Stimulated activated CD4-positive, alpha-beta T cell treated with anti-CD3 and anti-CD28 coated beads, TNF-alpha, amount 100 ng/mL, for 48 hours (primary cell): ENCODE measurements around the gene RNF217.
"Not testable (repeated sequence)": the region's sequence is repeated elsewhere in the genome, so short reads cannot be mapped to it uniquely, and the experiment has no call there.

Source experiments
- DNase-seq, 3 donors: peaks; one replicate each; pipeline ENCODE4 v3.0.0-alpha.2; 2020; ENCODE audit warnings: low read depth in 3 of 3

Gene RNF217

GRCh38 chr6:124961777-124962638, at the start of gene RNF217:
Gene RNF217 (plus strand): TSS chr6:124962437. CDS start chr6:124962545, 108 bp downstream.
- DNase-seq = no peak

DNA sequence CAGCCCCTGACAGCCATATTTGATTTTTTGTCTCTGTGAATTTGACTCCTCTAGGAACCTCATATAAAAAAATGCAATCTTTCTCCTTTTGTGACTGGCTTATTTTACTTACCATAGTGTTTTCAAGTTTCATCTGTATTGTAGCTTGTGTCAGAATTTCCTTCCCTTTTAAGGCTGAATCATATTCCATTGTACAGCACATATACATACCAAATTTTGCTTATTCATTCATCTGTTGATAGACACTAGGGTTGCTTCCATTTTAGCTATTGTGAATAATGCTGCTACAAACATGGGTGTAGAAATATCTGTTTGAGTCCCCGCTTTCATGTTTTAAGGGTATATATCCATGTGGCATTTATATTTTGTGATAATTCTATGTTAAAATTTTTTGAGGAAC, 49.2 kb upstream of the RNF217 start:
- DNase-seq = no peak

- no peak for DNase-seq
Measured at GRCh38 chr6:124917769-124918168, 44.5 kb upstream of the RNF217 start.

DNA sequence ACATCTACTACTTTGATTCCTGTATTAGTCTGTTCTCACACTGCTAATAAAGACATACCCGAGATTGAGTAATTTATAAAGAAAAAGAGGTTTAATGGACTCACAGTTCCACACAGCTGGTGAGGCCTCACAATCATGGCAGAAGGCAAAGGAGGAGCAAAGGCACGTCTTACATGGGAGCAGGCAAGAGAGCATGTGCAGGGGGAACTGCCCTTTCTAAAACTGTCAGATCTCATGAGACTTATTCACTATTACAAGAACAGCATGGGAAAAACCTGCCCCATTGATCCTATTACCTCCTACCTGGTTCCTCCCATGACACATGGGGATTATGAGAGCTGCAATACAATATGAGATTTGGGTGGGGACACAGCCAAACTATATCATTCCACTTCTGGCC, 42.5 kb upstream of the RNF217 start:
- DNase-seq = not testable (repeated sequence)

DNA sequence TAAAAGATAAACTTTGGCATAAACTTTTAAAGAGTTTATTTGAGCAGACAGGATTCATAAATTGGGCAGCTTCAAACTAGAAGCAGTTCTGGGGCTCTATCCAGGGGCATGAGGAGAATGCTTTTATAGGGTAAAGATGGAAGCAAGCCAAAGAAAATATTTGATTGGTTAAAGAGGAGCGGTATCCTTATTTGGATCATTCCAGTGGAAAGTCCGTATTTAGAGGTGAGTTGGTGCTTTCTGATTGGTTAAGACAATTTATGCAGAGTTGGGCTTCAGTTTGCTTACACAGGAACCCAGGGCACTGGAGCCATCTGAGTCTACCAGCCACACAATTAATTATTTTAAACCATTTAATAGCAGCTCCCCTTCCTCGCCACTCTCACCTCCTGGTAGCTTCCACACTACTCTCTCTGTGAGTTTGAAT, 37.9 kb upstream of the RNF217 start:
- DNase-seq = no peak

- no peak for DNase-seq
Measured at GRCh38 chr6:124926435-124926834, 35.8 kb upstream of the RNF217 start.

- no peak for DNase-seq
Measured at GRCh38 chr6:124927806-124928205, 34.4 kb upstream of the RNF217 start.

GRCh38 chr6:124928851-124929250, 33.4 kb upstream of the RNF217 start:
- no peak for DNase-seq

GRCh38 chr6:124937645-124938044, 24.6 kb upstream of the RNF217 start:
- no peak for DNase-seq

DNA sequence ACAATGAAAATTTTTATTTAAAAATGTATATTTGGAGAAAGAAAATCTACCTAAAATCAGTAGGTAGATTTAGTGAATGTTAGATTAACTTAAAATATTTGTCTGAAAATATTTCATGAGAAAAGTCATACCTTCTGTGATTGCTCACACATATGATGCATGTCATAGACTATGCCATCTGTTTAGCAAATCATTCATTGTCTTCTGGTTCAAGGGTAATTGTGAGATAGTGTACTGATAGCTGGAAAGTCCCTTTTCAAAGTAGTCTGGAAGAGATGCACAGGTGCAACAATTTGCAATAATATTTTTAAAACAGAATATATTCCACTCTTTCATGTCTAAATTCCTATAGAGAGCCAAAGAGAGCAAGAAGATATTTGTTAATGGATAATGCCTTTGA, 21.0 kb upstream of the RNF217 start:
- no peak for DNase-seq

DNA sequence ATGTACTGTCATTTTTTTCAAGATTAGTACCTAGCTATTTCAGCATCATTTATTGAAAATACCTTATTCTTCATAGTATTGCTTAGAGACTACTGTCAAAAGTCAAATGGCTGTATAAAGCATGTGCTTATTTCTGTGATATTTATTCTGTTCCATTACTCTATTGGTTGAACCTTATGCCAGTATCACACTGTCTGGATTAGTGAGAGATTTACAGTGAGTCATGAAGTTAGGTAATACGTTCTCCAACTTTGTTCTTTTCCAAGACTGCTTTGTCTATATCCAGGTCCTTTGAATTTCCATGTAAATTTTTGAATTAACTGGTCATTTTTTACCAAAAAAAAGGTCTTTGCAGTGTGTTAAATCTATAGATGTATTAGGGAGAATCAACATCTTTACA, 18.6 kb upstream of the RNF217 start:
- no peak for DNase-seq

GRCh38 chr6:124947971-124948451, 14.2 kb upstream of the RNF217 start:
- DNase-seq = no peak

GRCh38 chr6:124949706-124950105, 12.5 kb upstream of the RNF217 start:
- no peak for DNase-seq

- no peak for DNase-seq
Measured at GRCh38 chr6:124953808-124954207, 8.4 kb upstream of the RNF217 start.

- no peak for DNase-seq
Measured at GRCh38 chr6:124955108-124955856, 7.0 kb upstream of the RNF217 start.

GRCh38 chr6:124956018-124956417, 6.2 kb upstream of the RNF217 start:
- no peak for DNase-seq

- DNase-seq = no peak
Measured at GRCh38 chr6:124958149-124958548, 4.1 kb upstream of the RNF217 start.

DNA sequence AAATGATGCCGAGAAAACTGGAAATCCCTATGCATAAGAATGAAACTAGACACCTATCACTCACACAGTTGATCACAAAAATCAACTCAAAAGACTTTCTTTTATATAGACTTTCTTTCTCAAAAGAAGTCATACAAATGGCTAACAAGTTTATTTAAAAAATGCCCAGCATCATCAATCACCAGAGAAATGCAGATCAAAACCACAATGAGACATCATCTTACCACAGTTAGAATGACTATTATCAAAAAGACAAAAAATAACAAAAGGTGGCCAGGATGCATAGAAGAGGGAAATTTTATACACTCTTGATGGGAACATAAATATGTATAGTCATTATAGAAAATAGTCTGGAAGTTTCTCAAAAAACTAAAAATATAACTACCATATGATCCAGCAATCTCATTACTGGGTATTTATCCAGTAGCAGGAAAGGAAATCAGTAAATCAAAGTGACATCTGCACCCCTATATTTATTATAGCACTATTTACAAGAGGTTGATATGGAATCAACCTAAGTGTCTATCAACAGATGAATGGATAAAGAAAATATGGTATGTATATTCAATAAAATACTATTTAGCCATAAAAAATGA, 3.4 kb upstream of the RNF217 start:
- DNase-seq = no peak

GRCh38 chr6:124960757-124961463, 1.3 kb upstream of the RNF217 start:
- no peak for DNase-seq

DNA sequence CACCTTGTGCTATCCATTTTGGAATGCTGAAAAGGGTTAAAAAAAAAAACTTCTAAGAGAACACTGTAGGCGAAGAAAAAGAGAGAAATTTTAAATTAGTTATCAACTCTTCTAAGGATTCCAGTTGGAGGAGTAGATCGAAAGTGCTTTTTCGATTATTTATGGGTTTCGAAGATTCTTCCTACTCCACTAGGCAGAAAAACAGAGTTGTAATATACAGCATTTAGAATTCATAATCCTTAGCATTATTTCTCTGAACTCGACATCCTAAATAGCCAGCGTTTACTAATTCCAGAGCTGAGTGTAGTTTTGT, 817 bp upstream of the RNF217 start:
- no peak for DNase-seq

DNA sequence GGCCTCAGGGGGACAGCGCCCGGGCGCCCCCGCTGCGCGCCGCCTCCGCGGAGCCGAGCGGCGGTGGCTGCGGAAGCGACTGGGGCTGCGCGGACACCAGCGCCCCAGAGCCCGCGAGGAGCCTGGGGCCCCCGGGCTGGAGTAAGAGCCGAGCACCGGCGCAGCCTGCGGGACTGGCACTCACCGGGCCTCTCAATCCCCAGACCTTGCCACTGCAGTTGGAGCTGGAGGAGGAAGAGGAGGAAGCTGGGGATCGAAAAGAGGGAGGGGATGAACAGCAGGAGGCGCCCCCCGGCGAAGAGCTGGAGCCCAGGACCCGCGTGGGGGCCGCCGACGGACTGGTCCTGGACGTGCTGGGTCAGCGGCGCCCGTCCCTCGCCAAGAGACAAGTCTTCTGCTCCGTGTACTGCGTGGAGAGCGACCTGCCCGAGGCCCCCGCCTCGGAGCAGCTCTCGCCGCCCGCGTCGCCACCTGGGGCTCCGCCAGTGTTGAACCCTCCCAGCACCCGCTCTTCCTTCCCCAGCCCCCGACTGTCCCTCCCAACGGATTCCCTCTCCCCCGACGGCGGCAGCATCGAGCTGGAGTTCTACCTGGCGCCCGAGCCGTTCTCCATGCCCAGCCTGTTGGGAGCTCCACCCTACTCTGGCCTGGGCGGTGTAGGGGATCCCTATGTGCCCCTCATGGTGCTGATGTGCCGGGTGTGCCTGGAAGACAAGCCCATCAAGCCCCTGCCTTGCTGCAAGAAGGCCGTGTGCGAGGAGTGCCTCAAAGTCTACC, 590 bp downstream of the RNF217 start:
- no peak for DNase-seq
